Suppressor macrophage treated with lipopolysaccharide for 4 hours (primary cell): ENCODE data around the gene HEXD.
A peak's percentile ranks its signal among the peaks of the same experiment; 100 is the strongest.
"Not testable (repeated sequence)": the region's sequence is repeated elsewhere in the genome, so short reads cannot be mapped to it uniquely, and the experiment has no call there.

Experiments
- DNase-seq: peaks from one replicate; pipeline ENCODE4 v3.0.0-alpha.2; 2020

The HEXD gene

DNA sequence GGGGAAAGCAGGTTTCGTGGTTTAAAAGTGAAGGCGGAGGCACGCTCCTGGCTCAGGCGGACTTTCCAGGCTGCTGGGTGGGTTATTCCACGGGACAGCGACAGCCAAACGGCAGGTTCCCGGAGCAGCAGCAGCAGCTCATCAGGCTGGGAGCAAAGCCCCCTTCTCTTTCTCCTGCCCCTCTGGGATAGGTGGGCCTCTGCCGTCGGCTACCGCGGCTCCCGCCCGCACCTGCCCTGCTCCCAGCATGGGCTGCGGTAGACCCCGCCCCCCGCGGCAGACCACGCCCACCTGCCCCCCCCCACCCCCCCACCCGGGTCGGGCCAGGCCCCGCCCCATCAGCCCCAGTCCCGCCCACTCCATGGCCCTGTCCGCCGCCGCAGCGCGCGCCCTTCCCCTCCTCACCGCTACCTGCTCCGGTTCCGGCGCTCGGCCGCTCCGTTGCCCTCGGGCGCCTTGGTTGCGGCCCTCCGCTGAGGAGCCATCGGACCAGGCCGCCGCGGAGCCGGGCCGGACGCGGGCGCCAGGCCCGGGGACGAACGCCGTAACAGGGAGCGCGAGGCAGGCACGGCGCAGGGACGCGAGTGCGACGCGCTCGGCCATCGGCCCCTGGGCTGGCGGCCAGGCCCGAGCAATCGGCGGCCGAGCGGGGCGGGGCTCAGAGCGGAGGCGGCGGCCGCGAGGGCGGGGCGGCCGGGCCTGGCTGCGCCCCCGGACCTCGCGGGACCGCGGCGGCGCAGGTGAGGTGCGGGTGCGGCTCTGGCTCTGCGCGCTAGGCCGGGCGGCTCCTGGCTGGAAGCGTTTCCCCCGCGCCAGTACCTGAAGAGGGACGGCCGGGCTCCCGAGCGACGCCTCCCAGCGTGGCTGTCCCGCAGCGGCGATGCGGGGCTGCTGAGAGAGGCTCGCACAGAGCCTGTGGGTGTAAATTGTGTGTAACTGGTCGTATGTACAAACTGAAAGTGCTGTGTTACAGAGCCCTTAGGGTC lies at the start of gene HEXD, which contains the start of gene OGFOD3:
Gene HEXD (plus strand): TSS at position 347 of the 986 bp plus-strand sequence. CDS start 1,453 bp downstream, outside the sequence.
Gene OGFOD3 (minus strand): TSS at position 586 of the 986 bp plus-strand sequence. CDS start 101 bp downstream, at position 485.
- peak; percentile 92 for DNase-seq

DNA sequence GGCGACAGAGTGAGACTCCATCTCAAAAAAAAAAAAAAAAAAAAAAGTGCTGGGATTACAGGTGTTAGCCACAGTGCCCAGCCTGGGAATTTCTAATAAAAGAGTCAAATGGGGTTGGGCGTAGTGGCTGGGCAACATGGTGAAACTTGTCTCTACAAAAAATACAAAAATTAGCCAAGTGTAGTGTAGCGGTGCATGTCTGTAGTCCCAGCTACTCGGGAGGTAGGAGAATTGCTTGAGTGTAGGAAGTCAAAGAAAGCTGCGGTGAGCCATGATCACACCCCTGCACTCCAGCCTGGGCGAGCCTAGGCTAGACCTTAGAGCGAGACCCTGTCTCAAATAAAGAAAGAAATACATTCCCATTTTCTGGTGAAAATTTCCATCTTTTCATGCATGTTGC lies 48.9 kb upstream of the HEXD start:
- DNase-seq, result no peak

DNA sequence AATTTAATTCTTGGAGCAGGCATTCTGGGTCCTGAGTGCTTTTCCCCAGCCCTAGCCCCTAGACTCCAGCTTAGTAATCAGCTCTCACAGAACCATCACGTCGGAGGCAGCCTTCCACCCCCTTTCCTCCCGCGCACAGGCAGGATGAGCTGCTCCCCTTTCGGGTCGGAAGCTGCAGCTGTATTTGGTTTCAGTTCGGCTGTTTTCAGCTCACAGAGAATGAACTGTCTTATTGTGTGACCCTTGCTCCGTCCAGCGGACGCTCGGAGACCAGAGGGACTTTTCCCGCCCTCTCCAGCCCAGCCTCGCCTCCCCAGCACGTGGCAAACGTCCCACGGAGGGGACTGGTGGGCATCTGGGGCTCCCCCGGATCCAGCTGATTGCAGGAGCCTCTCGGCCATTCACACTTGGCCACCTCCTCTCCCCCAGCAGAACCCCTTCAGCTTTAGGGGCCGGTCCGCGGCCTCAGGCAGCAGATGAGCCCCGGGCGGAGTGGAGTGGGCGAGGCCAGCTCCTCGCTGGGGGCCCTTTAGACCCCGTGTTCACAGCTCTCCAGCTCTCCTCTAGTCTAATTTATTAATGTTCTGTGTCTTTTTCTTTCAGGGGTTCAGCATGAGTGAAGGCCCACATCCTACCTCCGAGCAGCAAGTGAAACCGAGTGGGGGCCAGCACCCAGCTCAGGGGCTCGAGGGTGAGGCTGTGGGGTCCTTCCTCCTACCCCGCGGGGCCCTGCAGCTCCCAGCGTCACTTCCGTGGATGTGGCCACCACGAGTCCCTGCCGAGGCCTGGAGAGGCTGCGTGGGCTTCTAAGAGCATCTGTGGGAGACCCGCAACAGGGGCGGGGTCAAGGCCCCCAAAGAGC lies 47.4 kb upstream of the HEXD start:
- peak; percentile 52 for DNase-seq

DNA sequence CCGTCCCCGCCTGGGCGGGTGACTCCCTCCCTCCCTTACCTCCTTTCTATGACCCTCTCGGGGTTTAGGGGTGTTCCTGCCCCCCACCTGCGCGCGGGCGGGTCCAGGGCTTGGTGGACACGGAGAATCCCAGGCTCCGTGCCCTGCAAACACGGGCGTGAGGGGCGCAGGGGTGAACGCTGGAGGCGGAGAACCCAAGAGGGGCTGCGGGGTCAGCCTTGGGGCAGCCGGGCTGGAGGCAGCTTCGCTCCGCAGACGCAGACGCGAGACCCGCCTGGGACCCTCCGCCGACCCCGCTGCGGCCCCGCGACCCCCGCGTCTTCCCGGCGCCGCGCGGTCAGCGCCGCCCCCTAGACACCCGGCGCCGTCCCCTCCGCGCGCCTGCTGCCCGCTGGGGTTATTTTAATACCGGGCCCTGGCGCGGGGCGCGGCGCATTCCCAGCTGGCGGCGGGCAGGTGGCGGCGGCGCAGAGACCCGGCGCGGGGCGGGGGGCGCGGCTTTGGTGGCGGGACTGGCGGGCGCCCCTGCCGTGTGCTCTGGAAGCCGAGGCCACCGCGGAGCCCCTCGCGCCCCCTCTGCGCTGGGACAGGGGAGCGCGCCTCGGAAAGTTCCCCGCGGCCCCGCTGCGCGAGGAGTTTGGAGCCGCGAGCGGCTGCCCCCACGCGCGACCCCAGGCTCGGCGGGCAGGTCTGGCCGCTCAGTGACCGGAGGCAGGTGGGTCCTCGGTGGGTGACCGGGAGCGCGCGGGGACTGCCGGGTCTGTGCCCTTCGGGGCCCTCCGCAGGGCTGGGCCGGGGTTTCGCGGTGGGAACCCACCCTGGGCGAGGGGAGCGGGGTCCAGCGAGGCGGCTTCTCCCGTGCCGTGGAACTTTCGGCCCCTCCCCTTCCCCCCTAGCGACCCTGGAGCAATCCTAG lies 46.6 kb upstream of the HEXD start, which contains the start of gene UTS2R:
Gene UTS2R (plus strand): TSS at position 433 of the 916 bp plus-strand sequence. CDS start 2,560 bp downstream, outside the sequence.
- no peak for DNase-seq

DNA sequence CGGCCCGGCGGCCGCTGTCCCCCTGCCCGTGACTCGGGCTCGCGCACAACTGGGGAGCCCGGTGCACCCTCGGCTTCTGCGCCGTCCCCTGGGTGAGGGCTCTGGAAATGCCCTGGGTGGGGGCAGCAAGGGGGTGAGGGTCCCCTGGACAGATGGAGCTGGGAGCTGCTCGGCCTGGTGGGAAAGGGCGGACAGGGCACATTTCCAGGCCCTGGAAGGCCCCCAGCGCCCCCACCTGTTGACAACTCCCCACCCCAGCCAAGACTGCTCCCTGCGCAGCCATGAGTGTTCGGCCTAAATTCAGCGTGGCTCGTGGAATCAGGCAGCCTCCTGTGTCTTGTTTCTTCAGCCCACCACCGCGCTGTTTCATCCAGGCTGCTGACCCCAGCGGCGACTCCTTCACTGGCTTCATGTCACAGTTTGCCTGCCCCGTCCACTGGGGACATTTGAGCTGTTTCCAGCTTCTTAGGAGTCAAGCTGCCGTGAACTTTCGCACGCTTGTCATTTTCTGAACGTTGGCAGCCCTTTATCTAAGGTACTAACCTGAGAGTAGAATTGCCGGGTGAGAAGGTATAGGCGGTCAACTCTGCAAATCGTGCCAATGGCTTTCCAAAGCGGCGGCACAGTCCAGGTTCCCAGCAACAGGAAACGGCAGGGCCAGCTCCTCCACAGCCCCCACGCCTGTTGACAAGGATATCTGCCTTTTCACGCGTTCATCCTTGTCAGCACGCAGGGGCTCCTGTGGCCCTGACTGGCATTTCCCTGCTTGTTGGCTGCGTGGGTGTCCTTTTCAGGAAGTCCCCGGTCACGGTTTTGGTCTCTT lies 45.7 kb upstream of the HEXD start:
- peak; percentile 77 for DNase-seq

DNA sequence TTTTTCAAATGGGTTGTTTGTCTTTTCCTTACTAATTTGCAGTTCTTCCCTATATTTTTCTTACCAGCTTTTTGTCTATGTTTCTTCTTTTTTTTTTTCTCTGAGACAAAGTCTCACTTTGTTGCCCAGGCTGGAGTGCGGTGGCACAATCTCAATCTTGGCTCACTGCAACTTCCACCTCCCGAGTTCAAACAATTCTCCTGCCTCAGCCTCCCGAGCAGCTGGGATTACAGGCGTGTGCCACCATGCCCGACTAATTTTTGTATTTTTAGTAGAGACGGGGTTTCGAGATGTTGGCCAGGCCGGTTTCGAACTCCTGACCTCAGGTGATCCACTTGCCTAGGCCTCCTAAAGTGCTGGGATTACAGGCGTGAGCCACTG lies 45.1 kb upstream of the HEXD start:
- DNase-seq, result not testable (repeated sequence)

DNA sequence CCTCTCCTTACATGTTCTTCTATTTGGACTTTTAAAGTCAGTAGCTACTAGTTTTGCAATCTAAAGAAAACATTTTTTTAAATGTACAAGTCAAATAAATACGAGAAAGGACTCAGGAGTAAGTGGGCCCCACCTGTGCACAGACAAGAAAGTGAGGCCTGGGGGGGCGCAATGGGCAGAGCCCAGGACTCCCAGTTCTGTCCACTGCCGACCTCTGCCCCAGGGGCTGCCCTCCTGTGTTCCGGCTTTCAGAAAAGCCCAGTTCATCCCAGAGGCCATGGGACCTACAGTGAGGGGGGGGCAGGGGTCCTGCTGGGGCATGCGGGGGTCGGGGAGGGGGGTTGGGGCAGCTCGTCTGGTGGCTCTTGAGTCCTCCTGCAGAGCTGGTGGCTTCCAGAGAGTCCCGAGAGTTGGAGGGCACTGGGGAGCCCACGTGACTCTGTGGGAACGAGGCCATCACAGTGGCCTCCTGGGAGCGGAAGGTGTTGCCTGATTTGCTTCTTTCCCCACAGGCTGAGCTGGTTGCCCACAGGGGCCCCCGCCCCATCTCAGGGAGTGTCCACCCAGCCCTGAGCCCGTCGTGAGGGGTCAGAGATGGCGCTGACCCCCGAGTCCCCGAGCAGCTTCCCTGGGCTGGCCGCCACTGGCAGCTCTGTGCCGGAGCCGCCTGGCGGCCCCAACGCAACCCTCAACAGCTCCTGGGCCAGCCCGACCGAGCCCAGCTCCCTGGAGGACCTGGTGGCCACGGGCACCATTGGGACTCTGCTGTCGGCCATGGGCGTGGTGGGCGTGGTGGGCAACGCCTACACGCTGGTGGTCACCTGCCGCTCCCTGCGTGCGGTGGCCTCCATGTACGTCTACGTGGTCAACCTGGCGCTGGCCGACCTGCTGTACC lies 44.2 kb upstream of the HEXD start:
- no peak for DNase-seq

DNA sequence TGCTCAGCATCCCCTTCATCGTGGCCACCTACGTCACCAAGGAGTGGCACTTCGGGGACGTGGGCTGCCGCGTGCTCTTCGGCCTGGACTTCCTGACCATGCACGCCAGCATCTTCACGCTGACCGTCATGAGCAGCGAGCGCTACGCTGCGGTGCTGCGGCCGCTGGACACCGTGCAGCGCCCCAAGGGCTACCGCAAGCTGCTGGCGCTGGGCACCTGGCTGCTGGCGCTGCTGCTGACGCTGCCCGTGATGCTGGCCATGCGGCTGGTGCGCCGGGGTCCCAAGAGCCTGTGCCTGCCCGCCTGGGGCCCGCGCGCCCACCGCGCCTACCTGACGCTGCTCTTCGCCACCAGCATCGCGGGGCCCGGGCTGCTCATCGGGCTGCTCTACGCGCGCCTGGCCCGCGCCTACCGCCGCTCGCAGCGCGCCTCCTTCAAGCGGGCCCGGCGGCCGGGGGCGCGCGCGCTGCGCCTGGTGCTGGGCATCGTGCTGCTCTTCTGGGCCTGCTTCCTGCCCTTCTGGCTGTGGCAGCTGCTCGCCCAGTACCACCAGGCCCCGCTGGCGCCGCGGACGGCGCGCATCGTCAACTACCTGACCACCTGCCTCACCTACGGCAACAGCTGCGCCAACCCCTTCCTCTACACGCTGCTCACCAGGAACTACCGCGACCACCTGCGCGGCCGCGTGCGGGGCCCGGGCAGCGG lies 43.4 kb upstream of the HEXD start:
- no peak for DNase-seq

DNA sequence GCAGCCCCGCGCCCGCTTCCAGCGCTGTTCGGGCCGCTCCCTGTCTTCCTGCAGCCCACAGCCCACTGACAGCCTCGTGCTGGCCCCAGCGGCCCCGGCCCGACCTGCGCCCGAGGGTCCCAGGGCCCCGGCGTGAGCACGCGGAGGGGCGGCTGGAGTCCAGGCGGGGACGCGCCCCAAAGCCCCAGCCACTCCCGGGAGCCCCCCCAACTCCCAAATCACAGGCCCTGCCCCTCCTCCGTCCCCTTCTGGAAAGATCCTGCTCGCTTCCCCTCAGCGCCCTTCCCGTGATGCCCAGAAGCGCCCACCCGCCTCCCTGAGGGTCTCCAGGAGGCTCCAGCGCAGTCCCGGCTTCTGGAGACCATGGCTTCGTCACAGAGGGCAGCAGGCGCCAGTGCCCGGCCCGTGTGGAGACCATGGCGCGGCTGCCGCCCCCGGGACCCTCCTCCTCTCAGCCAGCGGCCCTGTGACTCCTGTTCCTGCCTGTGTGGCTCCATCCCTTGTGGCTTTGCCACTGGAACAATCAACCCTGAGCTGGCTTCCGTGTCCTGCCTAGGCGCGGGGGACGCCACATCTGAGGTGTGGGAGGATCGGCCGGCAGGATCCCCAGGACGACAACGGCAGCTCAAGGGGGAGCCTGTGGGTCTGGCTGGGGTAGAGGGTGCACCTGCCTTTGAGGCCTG lies 42.6 kb upstream of the HEXD start:
- no peak for DNase-seq

DNA sequence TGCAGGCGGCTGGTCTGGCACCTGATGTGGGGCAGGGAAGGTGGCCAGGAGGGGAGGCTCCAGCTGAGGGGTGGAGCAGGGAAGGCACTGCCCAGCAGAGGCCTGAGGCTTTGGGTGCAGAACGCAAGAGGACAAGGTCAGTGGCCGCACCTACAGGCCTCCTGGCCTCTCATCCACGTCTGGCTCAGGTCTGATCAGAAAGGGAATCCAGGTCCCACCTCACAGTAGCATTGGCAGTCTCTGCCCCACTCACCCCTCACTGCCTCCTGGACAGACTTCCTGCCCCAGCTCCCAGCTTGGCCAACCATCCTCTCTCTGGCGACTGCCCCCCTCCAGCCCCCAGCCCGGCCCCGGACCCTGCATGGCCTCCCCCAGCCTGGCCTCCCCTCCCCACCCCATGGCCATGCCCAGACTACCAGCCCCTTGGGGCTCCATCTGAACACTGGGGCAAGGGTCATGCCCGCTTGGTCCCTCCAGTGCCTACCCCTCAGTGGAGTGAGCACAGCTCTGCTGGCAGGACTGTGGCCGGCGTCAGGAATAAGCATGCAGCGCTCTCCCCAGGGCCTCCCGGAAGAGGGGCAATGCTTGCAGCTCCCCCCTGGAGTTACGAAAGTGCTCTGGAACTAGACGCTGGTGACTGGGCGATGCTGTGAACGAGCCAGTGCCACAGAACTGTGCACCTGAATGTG lies 42.0 kb upstream of the HEXD start:
- DNase-seq, result no peak

DNA sequence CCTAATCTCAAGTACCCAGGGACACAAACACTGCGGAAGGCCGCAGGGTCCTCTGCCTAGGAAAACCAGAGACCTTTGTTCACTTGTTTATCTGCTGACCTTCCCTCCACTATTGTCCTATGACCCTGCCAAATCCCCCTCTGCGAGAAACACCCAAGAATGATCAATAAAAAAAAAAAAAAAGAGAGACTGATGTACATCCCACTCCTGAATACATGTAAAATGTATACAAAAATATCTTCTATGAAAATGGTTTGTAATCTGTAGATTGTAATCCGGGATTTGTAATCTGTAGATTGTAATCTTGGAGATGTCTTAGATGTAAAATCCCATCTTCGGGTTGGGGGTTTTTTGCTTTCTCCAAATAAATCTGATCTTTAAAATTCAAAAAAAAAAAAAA lies 40.9 kb upstream of the HEXD start:
- DNase-seq, result not testable (repeated sequence)

DNA sequence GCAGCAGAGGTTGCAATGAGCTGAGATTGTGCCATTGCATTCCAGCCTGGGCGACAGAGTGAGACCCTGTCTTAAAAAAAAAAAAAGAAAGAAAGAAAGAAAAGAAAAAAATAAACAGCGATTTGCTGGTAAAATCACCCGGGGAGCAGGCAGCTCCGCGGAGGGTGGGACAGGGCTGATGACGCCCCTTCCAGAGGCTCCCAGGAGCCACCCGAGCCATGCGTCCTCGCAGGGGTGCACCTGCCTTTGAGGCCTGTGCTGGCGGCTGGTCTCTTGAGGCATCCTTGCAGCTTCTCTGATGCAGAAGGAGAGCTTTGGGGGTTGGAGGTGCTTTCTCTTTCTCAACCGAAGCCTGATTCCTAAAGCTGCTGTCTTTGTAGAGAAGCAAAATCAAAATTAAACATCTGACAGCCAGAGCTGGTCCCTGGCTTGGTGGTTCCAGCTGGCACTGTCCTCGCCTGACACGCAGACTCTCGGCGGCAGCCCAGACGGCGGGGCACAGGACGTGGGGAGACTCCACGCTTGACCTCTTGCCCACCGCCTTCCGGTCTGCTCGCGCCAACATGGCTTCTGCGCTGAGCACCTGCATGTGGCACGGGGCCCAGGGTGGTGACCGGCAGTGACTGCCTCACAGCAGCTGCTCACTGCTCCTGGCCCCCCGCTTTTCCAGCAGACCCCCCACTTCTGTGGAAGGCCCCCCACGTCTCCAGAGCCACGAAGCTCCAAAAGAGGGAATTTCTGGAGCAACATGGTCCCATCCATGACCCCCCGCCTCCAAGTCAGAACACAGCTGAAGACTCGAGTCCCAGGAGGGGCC lies 40.0 kb upstream of the HEXD start:
- no peak for DNase-seq

DNA sequence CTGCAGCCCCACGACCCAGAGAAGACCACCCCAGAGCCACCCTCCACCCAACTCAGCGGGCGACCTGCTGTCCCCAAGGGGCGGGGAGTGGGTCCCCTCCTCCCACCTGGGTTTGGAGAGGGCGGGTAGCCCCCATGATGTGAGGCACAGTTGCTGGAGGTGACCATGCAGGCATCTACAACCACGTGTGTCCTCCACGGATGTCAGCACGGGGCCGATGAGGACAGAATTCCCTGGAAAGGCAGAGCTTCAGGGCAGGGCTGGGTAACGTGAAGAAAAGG lies 39.5 kb upstream of the HEXD start:
- no peak for DNase-seq

DNA sequence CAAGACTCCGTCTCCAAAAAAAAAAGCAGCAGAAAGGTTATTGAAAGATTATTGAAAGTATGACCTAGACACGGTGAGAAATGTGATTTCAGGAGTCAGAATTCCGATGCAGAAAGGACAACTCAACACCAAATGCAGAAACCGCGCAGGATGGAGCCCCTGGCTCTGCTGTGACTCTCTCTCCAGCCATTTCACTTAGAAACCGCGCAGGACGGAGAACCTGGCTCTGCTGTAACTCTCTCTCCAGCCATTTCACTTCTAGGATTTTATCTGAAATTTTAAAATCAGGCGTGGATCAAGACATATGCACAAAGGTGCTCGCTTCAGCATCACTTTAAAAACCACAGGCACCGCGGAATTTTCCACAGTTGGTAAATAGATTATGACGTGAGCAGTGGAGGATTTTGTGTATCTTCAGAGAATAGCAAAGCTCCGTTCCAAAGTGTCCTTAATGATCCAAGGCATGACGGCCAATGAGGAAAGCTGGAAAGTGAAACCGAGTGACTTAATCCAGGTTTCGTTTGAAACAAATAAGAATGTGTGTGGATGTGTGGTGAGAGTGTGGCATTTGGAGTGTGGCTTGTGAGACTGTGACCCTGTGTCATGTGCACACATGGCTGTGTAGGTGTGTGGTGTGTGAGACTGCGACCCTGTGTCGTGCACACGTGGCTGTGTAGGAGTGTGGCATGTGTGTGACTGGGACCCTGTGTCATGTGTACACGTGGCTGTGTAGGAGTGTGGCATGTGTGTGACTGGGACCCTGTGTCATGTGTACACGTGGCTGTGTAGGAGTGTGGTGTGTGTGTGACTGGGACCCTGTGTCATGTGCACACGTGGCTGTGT lies 37.1 kb upstream of the HEXD start:
- peak; percentile 40 for DNase-seq

DNA sequence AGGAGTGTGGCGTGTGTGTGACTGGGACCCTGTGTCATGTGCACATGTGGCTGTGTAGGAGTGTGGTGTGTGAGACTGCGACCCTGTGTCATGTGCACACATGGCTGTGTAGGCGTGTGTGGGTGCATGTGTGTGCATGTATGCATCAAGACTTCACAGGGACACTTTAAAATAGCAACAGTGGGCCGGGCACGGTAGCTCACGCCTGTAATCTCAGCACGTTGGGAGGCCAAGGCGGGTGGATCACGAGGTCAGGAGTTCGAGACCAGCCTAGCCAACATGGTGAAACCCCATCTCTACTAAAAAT lies 36.5 kb upstream of the HEXD start:
- DNase-seq, result not testable (repeated sequence)

DNA sequence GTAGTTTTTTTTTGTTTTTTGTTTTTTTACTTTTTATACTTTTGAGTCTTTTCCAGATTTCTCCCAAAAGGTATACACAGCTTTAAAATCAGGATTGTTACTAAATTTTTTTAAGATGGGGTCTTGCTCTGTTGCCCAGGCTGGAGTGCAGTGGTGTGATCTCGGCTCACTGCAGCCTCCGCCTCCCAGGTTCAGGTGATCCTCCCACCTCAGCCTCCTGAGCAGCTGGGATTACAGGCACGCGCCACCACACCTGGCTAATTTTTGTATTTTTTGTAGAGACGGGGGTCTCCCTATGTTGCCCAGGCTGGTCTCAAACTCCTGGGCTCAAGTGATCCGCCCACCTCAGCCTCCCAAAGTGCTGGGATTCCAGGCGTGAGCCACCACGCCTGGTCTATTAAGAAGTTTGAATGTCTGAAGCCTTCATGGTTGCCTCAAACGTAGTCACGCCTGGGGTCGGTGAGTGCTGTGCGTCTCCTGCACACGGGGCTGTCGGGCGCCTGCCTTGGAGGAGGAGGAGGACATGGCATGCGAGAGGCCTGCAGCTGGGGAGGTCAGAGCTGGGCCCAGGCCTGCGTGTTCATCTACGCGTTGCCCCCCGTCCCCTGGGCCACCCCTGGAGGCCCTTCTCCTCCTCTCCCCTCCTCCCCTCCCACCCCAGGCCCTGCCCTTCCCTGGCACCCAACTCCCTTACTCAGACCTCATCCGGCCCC lies 35.8 kb upstream of the HEXD start:
- not testable (repeated sequence) for DNase-seq
